HG02852 (cell line): Measurements from ENCODE around the gene KCNC2.

Experiments
- ATAC-seq: cut with Tn5 transposase; IDR thresholded peaks from one replicate; pipeline ENCODE4 v1.9.1; 2021; ENCODE audit warnings: mild to moderate bottlenecking, moderate library complexity; ENCODE audit not compliant: unreplicated experiment

KCNC2 gene

DNA sequence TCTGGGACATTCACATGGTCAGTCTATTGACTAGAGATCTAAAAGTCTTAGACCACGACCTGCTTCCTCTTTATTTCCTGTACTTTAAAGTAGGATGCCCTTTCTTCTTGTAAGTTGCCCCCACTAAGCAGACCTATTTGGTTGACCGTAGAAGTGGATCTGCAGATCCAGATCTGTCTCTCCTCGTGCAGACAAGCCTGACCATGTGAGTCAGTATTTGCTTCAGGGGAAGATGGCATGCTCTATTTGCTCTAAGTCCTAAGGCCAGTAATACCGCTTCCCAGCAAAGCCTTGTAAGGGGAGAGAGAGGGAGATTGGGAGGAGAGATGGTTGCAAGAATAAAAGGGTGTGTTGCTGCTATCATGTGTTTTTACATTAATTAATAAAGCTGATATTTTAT lies 46.8 kb downstream of the KCNC2 start:
- no peak for ATAC-seq

DNA sequence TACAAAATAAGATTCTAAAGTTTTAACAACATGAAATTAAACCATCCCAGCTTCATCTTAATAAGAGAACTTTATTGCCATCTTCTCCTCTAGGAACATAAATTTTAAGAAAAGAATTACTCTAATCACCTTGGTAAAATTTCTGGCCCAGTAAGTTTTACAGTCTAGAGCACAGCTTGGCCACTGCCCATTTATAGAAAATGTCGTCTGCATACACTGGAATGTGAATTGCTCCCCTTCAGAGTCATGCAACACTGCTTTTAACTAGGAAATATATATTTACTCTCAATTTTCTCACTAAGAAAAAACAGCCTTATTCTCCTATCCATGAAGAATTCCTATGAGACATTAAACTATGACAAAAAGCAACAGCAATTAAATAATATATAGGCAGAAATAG lies 48.2 kb downstream of the KCNC2 start:
- no peak for ATAC-seq

DNA sequence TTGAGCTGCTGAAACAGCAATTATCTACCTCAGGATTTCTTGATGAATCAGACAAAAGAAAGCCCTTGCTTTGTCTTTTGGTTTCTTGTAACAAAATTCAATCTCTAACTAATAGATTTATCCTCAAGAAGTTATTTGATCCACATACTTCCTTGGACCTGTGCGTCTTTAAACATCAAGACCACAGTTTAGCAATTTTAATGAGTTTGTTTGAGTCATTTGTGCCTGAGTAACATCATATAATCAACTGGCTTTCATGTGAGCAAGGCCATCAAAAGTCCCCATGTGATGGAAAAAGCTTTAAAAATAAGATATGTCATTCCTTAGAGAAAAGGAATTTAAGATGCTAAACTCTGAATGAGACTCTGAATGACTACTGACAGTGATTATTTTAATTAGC lies 52.3 kb downstream of the KCNC2 start:
- no peak for ATAC-seq

- no peak for ATAC-seq
These were observed 53.7 kb downstream of the KCNC2 start for GRCh38 chr12:75155962-75156361.

- ATAC-seq = no peak
These were observed 55.3 kb downstream of the KCNC2 start for GRCh38 chr12:75154388-75154787.

GRCh38 chr12:75139196-75139595 lies 70.4 kb downstream of the KCNC2 start:
- ATAC-seq = no peak

DNA sequence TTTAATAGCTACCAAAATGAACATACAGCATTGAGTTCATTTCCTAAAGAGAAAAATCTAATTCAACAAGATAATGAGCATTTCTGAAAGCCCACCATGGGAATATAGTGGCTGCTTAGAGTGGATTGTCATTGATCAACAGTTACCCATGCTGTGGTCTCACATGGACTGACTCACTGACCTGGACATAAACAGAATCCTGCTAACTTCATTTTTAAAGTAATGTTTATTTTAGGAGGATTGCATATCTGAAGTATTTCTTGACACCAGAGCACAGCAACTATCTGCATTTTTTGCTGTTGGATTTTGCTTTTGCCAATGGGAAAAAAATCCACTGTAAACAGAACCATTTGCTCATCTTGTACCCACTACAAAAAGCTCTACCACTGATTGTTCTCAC lies 71.7 kb downstream of the KCNC2 start:
- no peak for ATAC-seq

- ATAC-seq = no peak
These were observed 74.6 kb downstream of the KCNC2 start for GRCh38 chr12:75135026-75135425.

GRCh38 chr12:75130811-75131210 lies 78.8 kb downstream of the KCNC2 start:
- ATAC-seq = no peak

GRCh38 chr12:75129275-75129674 lies 80.4 kb downstream of the KCNC2 start:
- ATAC-seq = no peak

DNA sequence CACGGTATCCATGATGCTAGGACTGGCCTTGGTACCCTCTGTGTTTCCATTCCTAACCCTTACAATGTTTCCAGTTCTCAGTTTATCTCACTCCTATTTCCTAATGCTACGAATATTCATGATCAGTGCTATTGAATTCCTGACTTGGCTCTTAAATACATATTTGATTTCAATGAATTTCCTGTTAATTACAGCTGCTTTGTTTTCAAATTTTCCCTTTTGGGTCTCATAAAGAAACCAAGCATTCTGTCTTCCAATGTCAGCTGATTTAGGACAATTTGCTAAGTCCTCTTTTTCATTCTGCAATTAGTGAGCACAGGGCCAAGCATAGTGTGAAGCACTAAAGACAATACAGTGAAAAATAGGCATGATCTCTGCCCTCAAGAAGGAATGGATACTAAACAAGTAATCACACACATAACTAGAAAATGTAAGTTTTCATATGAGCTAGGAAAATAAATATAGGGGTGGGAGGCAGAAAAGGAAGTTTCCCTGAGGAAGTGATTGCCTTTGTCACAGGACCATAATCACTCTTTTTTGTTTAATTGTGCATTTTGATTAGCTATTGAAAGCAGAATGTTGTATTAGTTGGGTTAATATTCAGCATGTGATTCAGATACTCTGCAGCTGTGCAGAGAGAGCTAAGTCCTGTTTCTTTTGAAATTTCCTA lies 88.5 kb downstream of the KCNC2 start:
- ATAC-seq = no peak

DNA sequence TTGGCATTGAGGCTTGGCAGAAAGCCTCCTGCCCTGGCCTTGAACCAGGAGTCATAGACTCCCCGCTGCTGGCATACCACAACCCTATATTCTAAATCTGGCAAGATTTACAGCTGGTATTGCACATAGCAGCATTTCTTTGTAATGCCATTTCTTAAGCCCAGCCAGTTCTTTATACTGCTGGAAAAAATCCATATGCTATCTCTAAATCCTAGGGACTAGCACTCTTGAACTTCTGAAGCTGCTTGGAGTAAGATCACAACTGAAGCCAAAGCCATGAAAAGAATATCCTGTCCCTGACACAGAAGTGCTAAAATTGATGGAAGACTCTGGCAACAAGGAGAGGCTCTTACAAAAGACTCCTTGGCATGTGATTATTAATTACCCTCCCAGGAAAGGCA lies 89.3 kb downstream of the KCNC2 start:
- ATAC-seq = no peak

DNA sequence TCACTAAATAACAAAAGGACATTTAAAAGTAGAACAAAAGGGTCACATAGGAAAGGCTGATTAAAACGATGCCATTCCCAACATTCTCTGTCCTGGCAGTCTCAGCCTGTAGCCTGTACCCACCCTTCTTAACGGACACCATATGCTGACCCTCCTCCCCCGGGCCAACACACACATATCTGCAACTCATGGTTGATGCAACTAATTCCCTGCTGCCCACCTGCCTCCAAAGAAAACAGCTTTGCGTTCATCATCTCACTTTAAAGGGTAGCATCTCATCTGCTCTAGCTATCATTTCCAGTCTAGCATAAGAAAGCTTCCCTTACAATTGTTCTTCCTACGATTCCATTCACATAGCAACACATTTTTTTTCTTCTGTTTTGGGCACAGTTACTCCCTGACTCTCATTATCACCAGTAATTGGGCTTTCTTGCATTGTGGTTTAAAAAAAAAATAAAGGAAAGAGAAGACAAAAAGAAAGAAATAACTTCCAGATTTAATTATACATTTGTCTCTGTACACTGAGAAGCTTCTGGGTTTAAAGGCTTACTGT lies 92.9 kb downstream of the KCNC2 start:
- ATAC-seq = no peak

DNA sequence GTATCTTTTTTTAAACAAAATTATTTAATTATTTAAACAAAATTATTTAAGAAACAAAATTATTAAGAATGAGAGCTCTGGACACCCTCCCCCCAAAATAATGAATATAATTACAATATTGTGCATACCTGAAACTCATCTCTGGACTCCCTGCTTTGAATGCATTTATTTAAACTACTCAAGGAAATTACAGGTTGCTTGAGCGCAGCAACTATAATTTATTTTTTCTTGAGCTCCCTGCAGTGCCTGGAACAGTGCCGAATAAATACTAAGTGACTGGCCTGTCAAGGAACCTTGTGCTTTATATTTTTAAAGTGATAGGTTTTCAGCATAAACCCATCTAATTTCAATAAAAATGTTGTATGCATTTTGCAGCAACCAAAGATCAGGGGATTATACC lies 93.9 kb downstream of the KCNC2 start:
- no peak for ATAC-seq

- ATAC-seq = no peak
These were observed 105.8 kb downstream of the KCNC2 start for GRCh38 chr12:75103822-75104221.

GRCh38 chr12:75101781-75102180 lies 107.9 kb downstream of the KCNC2 start:
- no peak for ATAC-seq

DNA sequence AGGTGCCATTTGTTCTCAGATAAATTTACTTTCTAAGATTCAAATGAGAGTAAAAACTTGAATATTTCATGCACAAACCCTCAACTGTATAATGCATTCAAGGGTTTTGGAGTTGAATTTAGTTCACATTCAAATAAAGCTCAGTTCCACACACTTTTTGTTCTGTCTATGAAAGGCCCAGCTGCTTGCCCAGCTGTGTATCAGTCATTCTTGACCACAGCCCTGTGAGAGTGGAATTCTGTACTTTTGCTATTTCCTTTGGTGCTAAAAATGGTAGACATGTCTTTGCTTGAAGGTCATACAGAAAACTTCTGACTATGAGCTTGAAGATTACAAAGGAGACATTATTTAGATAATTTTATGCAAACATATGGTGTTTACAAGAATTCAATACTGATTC lies 110.4 kb downstream of the KCNC2 start:
- no peak for ATAC-seq

DNA sequence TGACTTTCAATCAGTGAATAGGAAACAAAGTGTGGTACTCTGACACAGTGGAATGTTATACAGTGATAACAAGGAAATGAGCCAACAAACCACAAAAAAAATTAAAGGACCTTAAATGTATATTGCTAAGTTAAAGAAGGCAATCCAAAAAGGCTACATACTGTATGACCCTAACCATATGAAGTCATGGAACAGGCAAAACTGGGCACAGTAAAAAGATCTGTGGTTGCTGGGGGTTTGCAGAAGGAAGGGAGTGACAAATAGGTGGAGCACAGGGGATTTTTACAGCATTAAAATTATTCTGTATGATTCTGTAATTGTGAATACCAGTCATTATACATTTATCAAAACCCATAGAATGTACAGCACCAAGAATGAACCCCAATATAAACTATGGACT lies 112.6 kb downstream of the KCNC2 start:
- no peak for ATAC-seq

GRCh38 chr12:75087654-75088053 lies 122.0 kb downstream of the KCNC2 start:
- ATAC-seq = no peak

GRCh38 chr12:75086091-75087038 lies 123.3 kb downstream of the KCNC2 start:
- no peak for ATAC-seq

DNA sequence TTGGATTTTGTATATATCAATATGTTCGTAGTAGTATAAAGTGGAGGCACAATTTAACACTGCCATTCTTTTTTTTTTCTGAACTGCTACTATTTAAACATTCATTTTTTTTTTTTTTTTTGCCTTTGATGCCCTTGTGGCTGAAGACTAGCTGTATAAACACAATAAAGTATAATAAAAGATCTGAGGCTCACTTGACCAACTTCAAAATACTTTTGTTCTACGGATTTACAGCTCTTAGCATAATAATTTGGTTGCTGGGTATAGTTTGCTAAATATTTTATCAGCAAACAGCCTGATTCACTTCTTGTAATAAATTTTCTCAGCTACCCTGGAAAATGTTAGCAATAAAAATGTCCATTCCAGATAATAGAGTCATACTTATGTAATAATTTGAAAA lies 128.3 kb downstream of the KCNC2 start:
- no peak for ATAC-seq

DNA sequence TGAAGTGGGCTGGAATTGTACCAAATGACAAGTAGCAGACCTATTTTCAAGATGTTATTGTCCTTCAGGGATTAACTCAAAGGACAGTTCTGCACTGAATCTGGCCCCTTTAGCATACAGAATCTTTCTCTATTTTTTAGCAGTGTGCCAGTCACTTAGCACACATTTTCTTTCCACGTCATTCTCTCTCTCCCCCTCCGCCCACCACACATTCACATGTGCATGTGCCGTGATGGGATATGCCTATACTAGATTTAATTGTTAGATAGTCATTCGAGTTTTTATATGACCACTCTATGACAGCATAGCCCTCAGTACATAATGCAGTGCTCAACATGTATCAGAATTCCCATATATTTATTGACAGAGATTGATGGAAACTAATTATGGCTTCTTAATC lies 129.1 kb downstream of the KCNC2 start:
- no peak for ATAC-seq
